Measurements from ENCODE around the gene EVI2B.

The EVI2B gene

GRCh38 chr17:31297090-31297489 is 16.8 kb downstream of the EVI2B start, which contains the start of gene OMG:
OMG (minus strand) TSS chr17:31297239; CDS start chr17:31296331, 908 bp downstream.
- DNase-seq (ENCODE audit: low read depth) = no peak

GRCh38 chr17:31296142-31296541 is 17.7 kb downstream of the EVI2B start:
- DNase-seq (ENCODE audit: low read depth) = no peak
- TF ChIP-seq CTCF (IDR thresholded peaks at IDR 0.05; ENCODE audit: low read depth, low read length, missing control alignments) = no peak
- H3K4me3 ChIP-seq (ENCODE audit: low read depth, low read length) = no peak overlapping the region

More at GRCh38 chr17:31297090-31297489, 16.8 kb downstream of the EVI2B start, which contains the start of gene OMG:
- H3K4me3 ChIP-seq (ENCODE audit: low read depth, low read length) = no peak within 1 kb of the TSS
- no peak for TF ChIP-seq CTCF (IDR thresholded peaks at IDR 0.05; ENCODE audit: low read depth, low read length, missing control alignments)

GRCh38 chr17:31295489-31295871 is 18.4 kb downstream of the EVI2B start:
- no peak for DNase-seq (ENCODE audit: low read depth)
- no peak for TF ChIP-seq CTCF (IDR thresholded peaks at IDR 0.05; ENCODE audit: low read depth, low read length, missing control alignments)
- no peak overlapping the region for H3K4me3 ChIP-seq (ENCODE audit: low read depth, low read length)

- no peak for DNase-seq (ENCODE audit: low read depth)
- no peak overlapping the region for H3K4me3 ChIP-seq (ENCODE audit: low read depth, low read length)
- TF ChIP-seq CTCF (IDR thresholded peaks at IDR 0.05; ENCODE audit: low read depth, low read length, missing control alignments) = no peak
These were observed 18.9 kb downstream of the EVI2B start for GRCh38 chr17:31294820-31295488.

GRCh38 chr17:31294231-31294630 is 19.6 kb downstream of the EVI2B start:
- TF ChIP-seq CTCF (IDR thresholded peaks at IDR 0.05; ENCODE audit: low read depth, low read length, missing control alignments) = no peak
- no peak for DNase-seq (ENCODE audit: low read depth)
- H3K4me3 ChIP-seq (ENCODE audit: low read depth, low read length) = no peak overlapping the region

- TF ChIP-seq CTCF (IDR thresholded peaks at IDR 0.05; ENCODE audit: low read depth, low read length, missing control alignments) = no peak
- no peak for DNase-seq (ENCODE audit: low read depth)
- no peak overlapping the region for H3K4me3 ChIP-seq (ENCODE audit: low read depth, low read length)
These were observed 20.3 kb downstream of the EVI2B start for GRCh38 chr17:31293581-31293980.

- no peak for DNase-seq (ENCODE audit: low read depth)
- TF ChIP-seq CTCF (IDR thresholded peaks at IDR 0.05; ENCODE audit: low read depth, low read length, missing control alignments) = no peak
- no peak overlapping the region for H3K4me3 ChIP-seq (ENCODE audit: low read depth, low read length)
These were observed 22.0 kb downstream of the EVI2B start for GRCh38 chr17:31291820-31292219.
